Stimulated activated CD8-positive, alpha-beta memory T cell treated with anti-CD3 and anti-CD28 coated beads, Interleukin-15, amount 100 ng/mL, for 4 hours (primary cell): ENCODE data around the gene DIS3L2.
"Not testable (repeated sequence)": the region's sequence is repeated elsewhere in the genome, so short reads cannot be mapped to it uniquely, and the experiment has no call there.

Experiments used
- DNase-seq, 2 donors: peaks; one replicate each; pipeline ENCODE4 v3.0.0-alpha.2; 2020; ENCODE audit warnings: low read depth in 2 of 2

Gene DIS3L2

DNA sequence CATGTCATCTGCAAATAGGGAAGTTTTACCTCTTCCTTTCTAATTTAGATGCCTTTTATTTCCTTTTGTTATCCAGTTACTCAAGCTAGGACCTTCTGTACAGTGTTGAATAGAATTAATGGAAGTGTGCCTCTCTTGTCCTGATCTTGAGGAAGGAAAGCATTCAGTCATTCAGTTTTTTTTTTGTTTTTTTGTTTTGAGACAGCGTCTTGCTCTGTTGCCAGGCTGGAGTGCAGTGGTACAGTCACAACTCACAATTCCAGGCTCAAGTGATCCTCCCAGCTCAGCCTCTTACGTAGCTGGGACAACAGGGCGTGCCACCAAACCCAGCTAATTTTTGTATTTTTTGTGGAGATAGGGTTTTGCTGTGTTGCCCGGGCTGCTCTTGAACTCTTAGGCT, 213.1 kb downstream of the DIS3L2 start:
- DNase-seq = no peak

DNA sequence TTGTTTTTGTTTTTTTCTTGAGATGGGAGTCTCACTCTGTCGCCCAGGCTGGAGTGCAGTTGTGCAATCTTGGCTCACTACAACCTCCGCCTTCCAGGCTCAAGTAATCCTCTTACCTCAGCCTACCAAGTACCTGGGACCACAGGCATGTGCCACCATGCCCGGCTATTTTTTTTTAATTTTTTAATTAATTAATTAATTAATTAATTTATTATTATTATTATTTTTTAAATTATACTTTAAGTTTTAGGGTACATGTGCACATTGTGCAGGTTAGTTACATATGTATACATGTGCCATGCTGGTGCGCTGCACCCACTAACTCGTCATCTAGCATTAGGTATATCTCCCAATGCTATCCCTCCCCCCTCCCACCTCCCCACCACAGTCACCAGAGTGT, 215.1 kb downstream of the DIS3L2 start:
- not testable (repeated sequence) for DNase-seq

DNA sequence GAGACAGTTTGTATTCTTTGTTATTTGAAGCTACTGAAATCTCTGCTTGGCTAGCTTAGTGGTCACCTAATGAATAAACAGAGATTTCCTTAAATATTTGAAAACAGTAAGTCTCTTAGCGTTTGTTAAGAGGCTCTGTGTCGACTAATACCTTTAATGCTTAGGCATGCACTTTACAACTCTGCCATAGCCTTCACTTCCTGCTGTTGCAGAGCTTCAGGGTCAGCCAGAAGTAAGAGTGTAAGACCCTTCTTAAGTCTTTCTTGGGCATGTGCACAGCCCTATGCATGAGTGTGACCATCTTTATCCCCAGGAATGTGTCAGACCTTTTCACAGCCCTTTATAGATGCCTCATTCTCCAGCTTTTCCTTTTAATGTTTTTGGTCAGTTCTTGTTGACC, 221.8 kb downstream of the DIS3L2 start:
- DNase-seq = no peak

DNA sequence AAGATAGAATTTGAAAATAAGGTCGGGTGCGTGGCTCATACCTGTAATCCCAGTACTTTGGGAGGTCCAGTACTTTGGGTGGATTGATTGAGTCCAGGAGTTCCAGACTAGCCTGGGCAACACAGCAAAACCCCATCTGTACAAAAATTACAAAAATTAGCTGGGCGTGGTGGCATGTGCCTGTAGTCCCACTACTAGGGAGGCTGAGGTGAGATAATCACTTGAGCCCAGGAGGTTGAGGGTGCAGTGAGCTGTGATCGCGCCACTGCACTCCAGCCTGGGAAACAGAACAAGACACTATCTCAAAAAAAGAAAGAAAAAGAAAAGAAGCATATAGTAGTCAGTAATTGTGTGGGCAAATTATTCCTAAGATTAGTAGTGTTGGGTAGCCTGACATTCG, 222.8 kb downstream of the DIS3L2 start:
- DNase-seq = no peak

DNA sequence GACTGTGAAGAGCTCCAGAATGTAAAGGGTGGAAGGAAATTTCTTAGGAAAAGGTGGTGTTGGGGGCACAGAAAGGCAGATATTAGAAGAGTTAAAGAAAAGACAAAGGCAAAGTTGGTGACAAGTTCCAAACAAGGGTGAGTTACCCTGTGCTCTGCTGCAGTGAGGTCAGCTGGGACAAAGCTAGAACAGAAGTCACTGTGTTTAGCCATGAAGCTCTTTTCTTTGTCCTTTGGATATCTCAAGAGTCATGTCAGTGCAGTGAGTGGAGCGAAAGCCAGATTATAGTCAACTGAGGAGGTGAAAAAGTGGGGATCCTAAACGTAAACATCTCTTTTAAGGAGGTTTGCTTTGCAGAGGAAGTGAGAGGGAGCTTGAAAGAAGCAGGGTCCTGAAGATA, 229.3 kb downstream of the DIS3L2 start:
- no peak for DNase-seq

DNA sequence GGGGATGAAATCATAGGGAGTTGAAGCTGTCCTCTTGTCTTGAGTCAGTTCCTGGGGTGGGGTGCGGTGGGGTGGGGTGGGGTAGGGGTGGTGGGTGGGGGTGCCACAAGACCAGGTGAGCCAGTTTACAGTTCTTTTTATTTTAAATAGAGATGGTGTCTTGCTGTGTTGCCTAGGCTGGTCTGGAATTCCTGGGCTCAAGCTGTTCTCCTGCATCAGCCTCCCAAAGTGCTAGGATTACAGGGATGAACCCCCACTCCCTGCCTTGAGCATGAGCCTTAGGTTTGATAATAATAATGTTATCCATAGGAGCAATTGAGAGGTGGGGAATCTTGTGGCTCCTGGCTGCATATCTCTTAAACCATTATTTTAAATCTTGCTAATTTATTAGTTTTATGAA, 234.0 kb downstream of the DIS3L2 start:
- no peak for DNase-seq

DNA sequence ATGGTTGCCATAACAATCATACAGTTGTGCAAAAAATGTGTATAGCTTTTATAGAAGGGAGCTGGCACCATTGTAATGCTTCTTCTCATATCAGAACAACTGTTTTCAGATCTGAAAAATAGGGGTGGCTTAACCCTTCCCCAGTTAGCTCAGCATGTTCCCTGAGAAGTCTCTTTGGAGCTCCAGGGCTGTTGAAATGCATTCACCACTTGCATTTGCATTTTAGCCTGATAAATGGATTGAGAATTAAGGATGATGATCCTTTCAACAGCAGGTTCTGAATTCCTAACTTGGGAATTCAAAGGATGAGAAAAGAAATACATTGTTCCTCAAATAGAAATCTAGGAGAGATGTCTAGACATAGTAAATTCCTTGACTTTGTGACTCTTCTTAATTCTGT, 235.3 kb downstream of the DIS3L2 start:
- no peak for DNase-seq

DNA sequence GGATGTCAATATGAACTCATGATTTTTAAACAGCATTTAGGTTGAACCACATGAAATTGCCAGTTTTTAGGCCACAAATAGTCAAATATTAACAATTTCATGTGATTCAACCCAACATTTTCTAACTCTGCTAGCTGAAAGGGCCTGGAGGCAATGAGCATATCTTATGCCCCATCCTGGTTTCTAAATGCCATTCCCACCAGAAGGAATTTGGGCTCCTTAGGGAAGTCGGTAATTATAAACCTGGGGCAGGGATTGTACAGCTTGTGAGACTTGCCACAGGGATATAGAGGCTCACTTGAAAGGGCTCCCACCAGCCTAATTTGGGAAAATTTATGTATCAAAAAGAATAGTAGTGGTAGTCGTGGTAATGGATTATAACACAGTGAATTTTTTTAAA, 238.7 kb downstream of the DIS3L2 start:
- no peak for DNase-seq

DNA sequence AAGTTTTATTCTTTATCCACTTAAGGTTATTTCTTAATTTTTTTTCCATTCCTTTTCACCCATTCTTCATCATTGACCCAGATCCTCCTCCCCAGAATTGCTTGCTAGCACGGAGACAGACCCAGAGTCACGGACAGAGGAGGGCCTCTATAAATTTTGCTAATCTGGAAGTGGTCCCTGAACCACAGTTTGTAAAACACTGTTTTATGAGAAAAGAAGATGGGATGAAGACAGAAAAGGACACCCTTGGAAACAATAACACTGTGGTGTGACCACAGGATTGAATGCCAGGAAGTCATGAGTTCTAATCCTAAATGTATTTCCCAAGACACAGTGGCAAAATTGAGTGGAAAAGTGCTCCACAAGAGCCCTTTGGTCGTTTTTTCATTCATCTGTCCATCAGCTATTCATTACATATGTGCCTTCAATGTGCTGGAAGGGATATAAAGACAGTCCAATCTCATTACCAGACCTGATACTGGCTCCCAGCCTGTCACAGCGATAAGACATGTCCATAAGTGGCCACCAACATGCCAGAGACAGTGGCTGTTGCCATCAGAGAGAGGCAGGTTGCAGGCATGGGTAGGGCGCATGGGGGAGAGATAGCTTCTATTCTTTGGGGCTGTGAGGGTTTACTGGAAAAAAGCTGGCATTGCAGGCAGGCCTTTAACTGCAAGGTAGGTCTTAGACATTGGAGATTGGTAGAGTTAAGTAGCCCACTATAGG, 241.8 kb downstream of the DIS3L2 start:
- DNase-seq = no peak

DNA sequence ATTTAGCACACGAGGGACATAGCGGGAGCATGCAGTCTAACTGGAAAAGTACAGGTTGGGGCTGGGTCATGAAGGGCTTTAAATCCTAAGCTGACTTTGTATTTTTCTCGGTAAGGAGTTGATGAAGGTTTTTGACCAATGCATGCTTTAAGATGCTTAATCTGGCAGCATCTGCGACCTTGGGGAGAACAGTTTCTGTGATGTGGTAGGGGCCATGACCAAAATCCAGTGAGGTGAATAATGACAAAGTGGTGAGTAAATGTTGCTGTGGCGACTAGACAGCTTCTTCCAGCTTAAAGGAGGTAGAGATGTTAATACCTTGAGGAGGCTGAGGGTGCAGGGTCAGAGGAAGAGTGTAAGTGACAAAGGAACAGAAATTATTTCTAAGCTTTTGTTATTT, 242.4 kb downstream of the DIS3L2 start:
- no peak for DNase-seq

DNA sequence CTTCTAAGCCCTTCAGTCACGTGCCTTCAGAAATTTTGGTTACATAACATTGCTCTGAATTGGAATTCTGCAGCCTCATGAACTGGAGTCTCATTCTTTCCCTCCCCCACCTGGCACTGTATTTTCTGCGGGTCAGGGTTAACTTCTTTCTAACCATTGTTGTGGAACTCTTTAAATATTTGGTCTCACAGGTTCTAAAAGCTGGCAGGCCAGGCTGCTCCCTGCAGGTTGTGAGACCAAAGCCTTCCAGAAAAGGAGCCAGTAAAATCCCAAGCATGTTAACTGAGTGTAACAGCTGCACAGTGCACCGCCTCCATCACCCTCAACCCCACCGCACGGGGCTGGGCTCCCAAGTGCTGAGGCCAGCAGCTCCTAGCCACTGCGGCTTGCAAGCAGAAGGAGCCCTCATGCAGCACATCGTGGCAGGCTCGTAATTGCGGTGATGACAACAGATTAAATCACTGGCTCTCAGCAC, 243.0 kb downstream of the DIS3L2 start:
- DNase-seq = no peak

DNA sequence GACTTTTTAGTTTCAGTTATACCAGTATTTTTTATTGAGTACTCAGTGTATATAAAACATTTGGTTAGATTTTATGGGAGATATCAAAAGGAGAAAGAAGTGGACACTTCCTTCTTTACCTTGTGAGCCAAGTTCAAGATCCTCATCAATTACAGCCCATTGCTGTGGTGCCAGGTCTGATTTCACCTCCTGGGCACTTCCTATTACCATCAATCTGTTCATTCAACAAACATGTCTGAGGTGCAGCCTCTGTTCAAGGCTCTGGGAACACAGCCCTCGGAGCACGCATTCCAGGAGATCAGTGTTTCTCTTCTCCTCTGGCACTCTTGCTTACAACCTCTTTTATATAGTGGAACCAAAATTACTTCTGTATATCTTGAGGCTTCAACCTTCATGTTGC, 245.7 kb downstream of the DIS3L2 start:
- DNase-seq = no peak

DNA sequence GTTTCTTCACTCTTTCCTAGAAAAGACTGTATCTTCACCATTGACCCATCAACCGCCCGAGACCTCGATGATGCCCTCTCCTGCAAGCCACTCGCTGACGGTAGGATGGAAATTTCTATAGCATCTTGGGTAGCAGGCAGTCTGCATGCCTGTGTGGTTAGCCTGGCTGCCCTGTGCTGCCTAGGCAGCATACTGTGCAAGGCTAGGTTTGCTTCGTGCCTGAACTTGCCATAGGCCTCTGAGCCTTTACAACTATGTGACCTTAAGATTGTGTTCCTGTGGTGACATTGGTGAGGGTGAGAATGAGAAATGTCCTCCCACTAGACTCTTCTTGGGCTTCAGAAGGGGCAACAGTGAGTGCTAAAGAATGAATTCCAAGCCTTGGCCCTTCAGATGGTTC, 248.8 kb downstream of the DIS3L2 start:
- no peak for DNase-seq

DNA sequence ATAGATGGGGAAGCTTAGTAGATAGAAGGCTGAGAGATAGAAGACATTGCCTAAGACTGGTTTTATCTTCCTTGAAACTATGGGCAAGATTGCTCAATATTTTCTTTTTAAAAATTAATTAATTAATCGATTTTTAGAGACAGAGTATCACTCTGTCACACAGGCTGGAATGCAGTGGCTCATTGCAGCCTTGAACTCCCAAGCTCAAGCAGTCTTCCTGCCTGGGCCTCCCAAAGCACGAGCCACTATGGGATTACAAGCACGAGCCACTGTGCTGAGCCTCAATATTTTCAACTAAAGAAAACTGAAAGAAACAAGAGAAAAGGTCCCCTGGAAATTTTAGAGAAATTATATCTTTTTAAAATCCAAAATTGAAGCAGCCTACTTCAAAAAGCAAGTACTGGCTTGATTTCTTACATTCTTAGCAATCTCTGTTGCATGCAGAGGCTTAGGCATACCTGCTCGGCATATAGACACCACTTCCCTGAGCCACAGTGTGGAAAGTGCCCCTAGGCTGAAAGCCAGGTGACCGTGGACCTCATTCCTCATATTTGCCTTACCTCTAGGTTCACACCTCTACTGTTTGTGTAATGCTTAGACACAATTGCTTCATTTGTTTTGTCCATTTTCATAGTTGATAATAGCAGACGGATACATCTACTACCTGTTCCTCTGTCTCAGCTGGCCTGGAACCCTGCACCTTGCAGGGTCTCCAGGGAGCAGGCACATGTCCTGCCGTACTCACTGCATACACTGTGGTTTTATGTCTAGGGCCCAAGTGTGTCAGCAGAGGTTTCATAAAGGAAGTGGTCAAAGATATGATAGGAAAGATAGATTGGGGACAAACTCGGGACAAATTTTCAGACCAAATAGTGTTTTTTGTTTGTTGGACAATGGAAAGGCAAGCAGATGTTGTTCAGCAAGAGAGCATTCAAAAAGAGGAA, 250.5 kb downstream of the DIS3L2 start:
- DNase-seq = no peak

DNA sequence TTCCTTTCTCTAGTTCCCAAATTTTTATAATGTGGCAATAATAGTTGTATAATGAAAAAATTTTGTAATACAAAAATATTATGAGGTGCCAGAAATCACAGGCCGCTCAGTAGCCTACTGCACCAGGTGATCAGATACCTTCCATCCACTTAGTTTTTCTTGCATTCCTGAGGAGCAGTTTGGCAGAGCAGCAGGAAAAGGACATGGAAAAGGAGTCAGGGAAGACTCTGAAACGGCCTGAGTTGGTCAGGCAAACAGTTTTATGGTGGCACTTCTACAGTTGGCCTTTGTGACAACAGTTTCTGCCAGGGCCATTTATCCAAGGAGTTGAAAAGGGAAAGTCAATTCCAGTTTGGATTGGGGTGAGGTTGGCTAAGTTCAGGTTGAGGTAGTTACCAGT, 251.7 kb downstream of the DIS3L2 start:
- no peak for DNase-seq

DNA sequence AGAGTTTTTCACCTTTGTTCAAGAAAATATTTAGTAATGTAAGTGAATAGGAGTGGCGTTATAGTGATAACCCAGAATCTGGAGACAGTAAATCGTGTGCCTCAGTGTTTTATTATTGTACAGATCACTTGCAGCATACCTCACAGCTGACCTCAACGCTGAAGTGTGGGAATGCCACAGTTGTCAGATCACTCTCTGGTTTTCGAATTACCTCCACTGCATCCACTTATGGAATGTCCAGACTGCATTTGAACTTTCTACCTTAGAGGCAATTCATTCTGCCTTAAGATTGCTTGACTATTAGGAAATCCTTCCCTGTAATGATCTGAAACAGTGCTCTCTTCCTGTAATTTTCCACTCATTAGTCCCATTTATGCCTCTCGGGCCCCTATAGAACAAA, 252.5 kb downstream of the DIS3L2 start:
- no peak for DNase-seq

DNA sequence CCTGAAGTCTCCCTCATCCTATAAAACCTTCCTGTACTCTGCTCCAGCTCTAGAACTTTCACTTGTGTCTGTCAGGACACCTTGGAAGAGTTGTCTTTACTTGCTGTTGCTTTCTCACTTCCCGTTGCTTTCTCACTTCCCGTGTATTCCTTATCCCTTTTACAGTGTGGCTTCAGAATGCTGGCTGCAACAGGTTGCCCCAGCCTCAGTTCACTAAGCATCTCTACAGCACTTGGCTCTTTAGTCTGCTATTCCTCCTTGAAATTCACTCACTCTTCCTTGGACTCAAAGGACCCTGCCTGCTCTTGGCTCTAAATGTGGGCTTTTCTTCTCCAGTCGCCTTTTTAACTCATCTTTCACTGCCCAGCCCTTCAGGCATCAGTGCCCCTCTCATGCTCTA, 254.5 kb downstream of the DIS3L2 start:
- DNase-seq = no peak

DNA sequence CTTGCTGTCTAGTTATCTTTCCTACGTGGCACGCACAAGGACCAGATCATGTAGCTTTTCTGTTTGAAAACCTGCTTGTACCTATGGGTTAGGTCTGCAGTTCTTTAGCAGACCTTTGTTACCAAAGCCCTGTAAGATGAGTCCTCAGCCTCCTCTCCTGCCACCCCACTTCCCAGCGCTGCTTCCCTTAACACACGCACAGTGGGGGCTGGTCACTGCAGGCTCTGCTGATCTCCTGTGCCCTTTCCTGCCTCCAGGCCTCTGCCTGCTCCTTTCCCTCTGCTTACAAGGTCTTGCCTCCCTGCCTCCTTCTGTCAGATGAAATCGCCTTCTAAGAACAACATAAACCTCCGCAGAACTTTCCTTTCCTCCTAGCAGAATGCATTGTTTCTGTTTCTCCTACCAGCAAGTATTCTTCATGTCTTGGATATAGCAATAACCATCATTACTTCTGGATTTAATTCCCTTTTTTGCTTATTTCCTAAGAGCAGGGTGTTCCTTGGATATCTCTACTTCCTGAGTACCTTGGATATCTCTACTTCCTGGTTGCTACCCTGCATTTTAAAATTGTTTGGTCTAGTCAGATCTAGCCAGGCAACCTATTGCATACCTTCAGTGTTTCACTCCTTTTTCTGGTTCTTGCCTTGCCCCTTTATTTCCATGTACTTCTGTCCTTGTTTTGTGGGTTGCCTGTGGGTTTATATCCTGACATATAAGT, 257.4 kb downstream of the DIS3L2 start:
- DNase-seq = no peak

DNA sequence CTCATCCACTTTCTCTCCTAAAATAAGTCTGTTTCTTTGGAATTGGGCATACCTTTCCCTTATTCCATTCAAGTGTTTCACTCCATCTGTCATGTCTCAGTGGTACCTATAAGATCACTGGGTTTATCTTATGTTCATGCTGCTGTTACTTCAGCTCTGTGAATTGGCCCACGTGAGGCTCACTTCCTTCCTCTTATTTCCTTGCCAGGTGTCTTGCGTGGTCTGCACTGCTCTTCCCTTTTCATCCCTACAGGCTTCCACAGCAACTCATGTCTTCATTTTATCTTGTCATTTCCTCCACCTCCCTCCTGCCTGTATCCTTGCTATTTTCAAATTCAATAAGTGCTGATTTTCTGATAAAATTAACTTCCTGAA, 258.0 kb downstream of the DIS3L2 start:
- DNase-seq = no peak

DNA sequence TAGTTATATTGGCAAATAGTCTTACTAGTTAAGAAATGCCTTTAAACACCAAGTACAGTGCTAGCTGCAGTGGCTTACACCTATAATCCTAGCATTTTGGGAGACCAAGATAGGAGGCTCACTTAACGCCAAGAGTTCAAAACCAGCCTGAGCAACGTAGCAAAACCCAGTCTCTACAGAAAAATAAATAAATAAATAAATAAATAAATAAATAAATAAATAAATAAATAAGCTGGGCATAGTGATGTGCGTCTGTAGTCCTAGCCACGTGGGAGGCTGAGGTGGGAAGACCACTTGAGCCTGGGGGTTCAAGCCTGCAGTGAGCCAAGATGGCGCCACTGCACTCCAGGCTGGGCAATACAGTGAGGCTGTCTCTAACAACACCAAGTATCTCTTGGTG, 258.4 kb downstream of the DIS3L2 start:
- DNase-seq = no peak

DNA sequence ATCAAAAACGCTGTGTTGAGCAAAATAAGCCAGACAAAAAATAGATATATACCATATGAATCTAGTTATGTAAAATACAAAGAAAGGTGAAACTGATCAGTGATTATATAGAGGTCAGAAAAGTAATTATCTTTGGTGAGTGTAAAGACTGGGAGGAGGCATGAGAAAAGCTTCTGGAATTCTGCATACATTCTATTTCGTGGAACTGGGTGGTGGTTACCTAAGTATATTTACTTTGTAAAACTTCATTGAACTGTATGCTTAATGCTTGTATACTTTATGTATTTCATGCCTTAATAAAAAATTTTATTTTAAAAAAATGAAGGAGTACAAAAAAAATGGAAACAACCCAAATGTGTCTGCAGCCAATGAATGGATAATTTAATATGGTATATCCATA, 263.9 kb downstream of the DIS3L2 start:
- no peak for DNase-seq

DNA sequence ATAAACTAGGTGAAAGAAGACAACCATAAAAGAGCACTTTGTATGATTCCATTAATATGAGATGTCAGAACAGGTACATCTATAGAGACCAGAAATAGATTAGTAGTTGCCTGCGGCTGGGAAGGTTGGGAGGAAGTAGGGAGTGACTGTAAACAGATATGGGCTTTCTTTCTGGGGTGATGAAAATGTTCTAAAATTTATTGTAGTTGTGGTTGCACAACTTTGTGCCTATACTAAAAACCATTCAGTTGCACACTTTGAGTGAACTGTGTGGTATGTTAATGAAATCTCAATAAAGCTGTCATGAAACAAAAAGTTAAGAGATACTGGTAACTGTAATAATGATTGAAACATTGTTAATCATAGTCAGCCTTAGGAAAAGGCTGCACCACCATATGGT, 264.4 kb downstream of the DIS3L2 start:
- no peak for DNase-seq

DNA sequence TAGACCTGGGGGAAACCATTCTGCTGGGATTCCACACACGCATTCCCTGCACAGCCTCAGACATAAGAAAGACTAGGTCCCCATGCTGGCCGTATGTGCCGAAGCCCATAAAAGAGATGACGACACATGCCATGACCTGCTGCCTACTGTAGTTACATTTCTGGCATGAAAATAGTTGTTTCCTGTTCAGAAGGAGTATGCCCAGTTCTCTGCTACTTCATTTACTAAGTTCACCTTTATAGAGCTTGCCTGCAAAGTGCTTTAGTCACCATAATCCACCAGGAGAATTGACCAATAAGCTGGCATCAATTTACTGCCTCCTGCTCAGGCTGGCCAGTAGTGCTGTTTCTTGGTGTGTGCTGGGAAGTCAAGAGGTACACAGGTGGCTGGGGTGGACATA, 266.8 kb downstream of the DIS3L2 start:
- no peak for DNase-seq
